Activated naive CD8-positive, alpha-beta T cell treated with anti-CD3 and anti-CD28 coated beads for 36 hours (primary cell): ENCODE measurements around the gene PHC1. TPM values are rescaled to one million over a fixed set of nuclear protein-coding genes. Genes with fewer than 3 reads are reported as not detected.
"Not testable (repeated sequence)": the region's sequence is repeated elsewhere in the genome, so short reads cannot be mapped to it uniquely, and the experiment has no call there.

Experiments
- DNase-seq: peaks from one replicate; pipeline ENCODE4 v3.0.0; 2021
- H3K27ac Mint-ChIP-seq: one replicate; pipeline ENCODE4 v1.8.0; 2022; ENCODE audit warnings: mild to moderate bottlenecking, moderate library complexity, mixed read lengths
- H3K27me3 Mint-ChIP-seq: one replicate; pipeline ENCODE4 v1.8.0; 2022; ENCODE audit warnings: mild to moderate bottlenecking, mixed read lengths
- H3K36me3 Mint-ChIP-seq: one replicate; pipeline ENCODE4 v1.8.0; 2021; ENCODE audit warnings: mild to moderate bottlenecking, mixed read lengths
- H3K4me1 Mint-ChIP-seq: one replicate; pipeline ENCODE4 v1.8.0; 2021; ENCODE audit warnings: mixed read lengths
- H3K4me3 Mint-ChIP-seq: one replicate; pipeline ENCODE4 v1.8.0; 2022; ENCODE audit warnings: mild to moderate bottlenecking, moderate library complexity, mixed read lengths
- H3K9me3 Mint-ChIP-seq: one replicate; pipeline ENCODE4 v1.8.0; 2022; ENCODE audit warnings: mixed read lengths
- total RNA-seq, 2 experiments: library from RNA; stranded (reverse); gene quantifications; one replicate each; pipeline ENCODE4 v1.2.3, GENCODE V29; 2021

Gene PHC1
- total RNA-seq, 2 experiments from 2014 or later: 12.9 to 16.5 TPM

DNA sequence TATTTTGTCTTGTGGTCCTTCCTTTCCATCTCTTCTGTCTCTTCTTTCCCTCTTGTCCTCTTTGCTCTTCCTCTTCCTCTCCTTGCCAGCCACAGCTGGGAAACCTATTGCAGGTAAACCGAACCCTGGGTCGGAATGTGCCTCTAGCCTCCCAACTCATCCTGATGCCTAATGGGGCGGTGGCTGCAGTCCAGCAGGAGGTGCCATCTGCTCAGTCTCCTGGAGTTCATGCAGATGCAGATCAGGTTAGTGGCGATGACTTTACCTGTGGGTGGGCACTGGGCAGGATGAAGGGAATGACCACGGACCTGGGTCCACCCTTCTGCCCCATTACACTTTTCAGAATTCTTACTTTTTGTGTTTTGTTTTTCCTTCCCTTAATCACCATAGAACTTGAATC lies 8.2 kb downstream of the PHC1 start:
- H3K4me1 Mint-ChIP-seq: no peaks in the 10 kb centered on the region
- no peaks in the 10 kb centered on the region for H3K36me3 Mint-ChIP-seq
- DNase-seq: no peak
- no peaks in the 10 kb centered on the region for H3K9me3 Mint-ChIP-seq
- no peak overlapping the region for H3K27ac Mint-ChIP-seq
- H3K27me3 Mint-ChIP-seq: no peaks in the 10 kb centered on the region
- H3K4me3 Mint-ChIP-seq: no peak overlapping the region

DNA sequence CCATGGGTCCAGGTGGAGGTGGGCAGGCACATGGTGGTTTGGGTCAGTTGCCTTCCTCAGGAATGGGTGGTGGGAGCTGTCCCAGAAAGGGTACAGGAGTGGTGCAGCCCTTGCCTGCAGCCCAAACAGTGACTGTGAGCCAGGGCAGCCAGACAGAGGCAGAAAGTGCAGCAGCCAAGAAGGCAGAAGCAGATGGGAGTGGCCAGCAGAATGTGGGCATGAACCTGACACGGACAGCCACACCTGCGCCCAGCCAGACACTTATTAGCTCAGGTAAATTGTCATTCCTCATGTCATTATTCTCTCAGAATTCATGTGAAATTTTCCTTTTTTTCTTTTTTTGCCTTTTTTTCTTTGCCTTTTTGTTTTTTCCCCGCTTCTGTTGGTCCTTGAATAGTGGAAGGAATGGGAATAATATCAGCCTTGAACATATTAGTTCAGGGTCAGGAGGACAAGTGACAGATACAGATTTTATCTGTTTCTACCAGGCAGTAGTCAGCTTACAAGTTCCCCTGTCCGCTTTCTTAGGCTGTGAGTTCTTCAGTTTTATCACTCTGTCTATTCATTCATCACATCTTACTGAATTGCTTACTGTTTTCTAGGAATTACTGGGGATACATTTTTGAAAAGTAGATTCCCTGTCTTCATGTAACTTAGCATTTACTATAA lies 16.5 kb downstream of the PHC1 start:
- H3K27me3 Mint-ChIP-seq, DNase-seq, H3K36me3 Mint-ChIP-seq: not testable (repeated sequence)

DNA sequence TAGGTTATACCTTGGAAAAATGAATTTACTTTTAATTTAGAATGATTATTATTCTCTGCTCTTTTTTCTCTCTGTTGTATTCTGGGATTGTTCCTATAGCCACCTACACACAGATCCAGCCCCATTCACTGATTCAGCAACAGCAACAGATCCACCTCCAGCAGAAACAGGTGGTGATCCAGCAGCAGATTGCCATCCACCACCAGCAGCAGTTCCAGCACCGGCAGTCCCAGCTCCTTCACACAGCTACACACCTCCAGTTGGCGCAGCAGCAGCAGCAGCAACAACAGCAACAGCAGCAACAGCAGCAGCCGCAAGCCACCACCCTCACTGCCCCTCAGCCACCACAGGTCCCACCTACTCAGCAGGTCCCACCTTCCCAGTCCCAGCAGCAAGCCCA lies 18.2 kb downstream of the PHC1 start:
- not testable (repeated sequence) for H3K27me3 Mint-ChIP-seq, H3K36me3 Mint-ChIP-seq, H3K4me1 Mint-ChIP-seq, DNase-seq, H3K9me3 Mint-ChIP-seq, H3K4me3 Mint-ChIP-seq, H3K27ac Mint-ChIP-seq

More for the DNA sequence above, 16.5 kb downstream of the PHC1 start:
- H3K4me3 Mint-ChIP-seq, H3K27ac Mint-ChIP-seq, H3K9me3 Mint-ChIP-seq, H3K4me1 Mint-ChIP-seq: not testable (repeated sequence)

DNA sequence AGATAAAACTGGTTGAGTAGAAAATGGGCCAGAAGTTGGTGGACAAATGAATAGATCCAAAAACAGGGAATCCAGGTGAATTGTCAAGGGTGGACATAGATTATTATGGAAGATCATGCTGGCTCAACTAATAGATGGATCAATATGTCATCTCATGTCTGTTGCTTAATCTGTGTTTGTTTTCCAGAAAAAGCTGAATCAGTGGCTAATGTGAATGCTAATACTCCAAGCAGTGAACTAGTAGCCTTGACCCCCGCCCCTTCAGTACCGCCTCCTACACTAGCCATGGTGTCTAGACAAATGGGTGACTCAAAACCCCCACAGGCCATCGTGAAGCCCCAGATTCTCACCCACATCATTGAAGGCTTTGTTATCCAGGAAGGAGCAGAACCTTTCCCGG lies 19.8 kb downstream of the PHC1 start:
- H3K27ac Mint-ChIP-seq, H3K9me3 Mint-ChIP-seq, DNase-seq, H3K4me3 Mint-ChIP-seq, H3K4me1 Mint-ChIP-seq, H3K36me3 Mint-ChIP-seq, H3K27me3 Mint-ChIP-seq: not testable (repeated sequence)

DNA sequence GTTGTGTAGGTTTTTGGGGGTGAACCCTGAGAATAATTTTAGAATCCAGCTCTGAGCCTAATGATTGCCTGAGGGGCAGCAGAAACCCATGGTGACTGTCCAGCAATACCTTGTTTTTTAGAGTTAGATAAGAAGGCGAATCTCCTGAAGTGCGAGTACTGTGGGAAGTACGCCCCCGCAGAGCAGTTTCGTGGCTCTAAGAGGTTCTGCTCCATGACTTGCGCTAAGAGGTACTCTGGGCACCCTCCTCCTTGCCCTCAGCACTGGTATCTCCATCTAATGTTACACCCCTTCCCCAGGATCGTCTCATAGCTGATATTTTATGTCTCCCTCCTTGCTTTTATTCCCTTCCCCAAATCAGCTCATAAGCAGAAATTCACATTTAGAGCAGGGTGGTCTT lies 22.4 kb downstream of the PHC1 start:
- H3K27ac Mint-ChIP-seq: no peak overlapping the region

DNA sequence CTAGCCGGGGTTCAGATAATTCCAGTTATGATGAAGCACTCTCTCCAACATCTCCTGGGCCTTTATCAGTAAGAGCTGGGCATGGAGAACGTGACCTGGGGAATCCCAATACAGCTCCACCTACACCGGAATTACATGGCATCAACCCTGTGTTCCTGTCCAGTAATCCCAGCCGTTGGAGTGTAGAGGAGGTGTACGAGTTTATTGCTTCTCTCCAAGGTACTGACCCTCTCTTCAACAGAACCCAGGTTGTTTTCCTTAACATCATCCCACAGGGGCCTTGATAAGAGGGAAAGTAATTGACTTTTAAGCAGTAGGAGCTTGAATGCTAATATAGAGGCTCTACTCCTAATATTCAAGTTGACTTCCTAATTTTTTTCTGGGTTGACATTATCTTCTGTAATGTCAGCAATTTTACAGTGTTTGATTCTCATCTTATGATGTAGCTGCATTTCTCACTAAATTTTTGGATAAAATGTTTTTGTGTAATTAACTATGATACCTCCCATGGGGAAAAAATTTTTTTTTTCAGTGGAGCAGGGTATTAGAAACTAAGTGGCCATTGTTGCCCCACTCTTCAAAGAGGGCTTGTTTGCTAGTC lies 23.6 kb downstream of the PHC1 start:
- H3K36me3 Mint-ChIP-seq, H3K27ac Mint-ChIP-seq, H3K4me3 Mint-ChIP-seq: not testable (repeated sequence)

More for the DNA sequence above, 22.4 kb downstream of the PHC1 start:
- Mint-ChIP-seq H3K4me1 (no peaks in the 10 kb centered on the region), H3K9me3 (no peaks in the 10 kb centered on the region), H3K4me3 (no peak overlapping the region), H3K27me3 (no peaks in the 10 kb centered on the region), H3K36me3 (peaks cover 3% of the 10 kb centered on the region)
- no peak for DNase-seq

DNA sequence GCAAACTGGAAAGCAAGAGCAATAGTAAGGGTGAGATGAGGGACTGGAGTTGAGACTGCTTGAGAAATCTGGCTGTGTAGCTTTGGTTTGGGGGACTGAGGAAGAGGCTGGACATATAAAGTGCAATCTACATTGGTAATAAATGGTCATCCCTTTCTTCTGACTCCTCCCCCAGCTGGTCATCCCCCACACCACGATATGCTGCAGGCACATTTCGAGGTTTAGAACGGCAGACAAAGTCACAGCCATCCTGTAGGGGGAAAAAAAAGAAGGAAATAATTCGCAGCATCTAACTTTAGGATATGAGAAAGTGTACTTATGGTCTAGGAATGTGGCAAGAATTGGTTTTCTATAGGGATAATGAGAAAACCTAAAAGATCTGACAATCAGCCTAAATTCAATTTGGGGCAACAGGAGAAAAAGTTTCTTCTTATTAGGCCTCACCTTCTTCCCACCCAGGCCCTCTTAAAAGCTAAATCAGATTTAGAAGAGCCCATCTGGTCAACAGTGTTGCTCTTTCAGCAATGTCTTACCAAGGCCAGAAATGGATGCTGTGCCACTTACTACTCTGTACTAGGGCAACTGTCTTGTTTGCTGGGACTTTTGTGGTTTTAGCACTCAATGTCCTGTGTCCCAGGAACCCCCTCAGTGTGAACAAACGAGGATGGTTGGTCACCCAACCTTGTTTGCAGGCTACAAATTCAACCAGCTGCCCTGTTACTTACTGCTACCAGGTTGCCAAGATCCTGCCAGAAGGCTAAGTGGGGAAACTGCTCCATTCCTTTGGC lies 27.6 kb downstream of the PHC1 start:
- Mint-ChIP-seq H3K4me3 (no peak overlapping the region), H3K9me3 (no peaks in the 10 kb centered on the region), H3K27ac (peak overlapping the region; percentile 22), H3K36me3 (peaks cover 20% of the 10 kb centered on the region), H3K27me3 (no peaks in the 10 kb centered on the region), H3K4me1 (peaks cover 9% of the 10 kb centered on the region)
- no peak for DNase-seq

More for the DNA sequence above, 23.6 kb downstream of the PHC1 start:
- not testable (repeated sequence) for DNase-seq, H3K4me1 Mint-ChIP-seq, H3K27me3 Mint-ChIP-seq, H3K9me3 Mint-ChIP-seq

DNA sequence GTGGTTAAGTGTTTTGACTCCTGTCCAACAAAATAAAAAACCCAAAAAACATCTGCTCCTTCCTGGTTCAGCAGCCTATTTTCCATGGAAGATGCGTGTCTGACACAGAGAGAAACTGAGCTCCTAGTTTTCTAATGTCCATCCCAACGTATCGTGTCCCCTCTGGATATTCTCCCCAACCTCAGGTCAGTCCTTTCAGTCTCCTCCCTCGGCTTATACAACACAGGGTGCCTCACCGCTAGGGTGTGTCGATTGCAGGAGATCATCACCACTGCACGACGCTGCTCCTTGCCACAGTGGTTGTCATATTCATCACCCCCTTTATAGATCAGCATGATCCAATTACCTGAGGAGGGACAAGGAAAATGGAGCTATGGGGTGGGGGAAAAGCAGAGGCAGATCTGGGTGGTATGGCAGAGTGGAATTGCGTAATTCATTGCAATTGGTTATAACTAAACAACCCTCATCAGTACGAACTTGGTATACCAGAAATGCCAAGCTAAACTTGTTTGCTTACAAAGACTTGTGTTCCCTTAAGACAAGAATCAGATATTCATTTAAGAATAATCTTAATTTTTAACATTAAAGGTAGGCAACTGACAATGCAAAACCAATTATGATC lies 29.4 kb downstream of the PHC1 start:
- Mint-ChIP-seq H3K27me3 (no peaks in the 10 kb centered on the region), H3K27ac (peak overlapping the region; percentile 12), H3K36me3 (peaks cover 28% of the 10 kb centered on the region), H3K9me3 (no peaks in the 10 kb centered on the region), H3K4me1 (peaks cover 16% of the 10 kb centered on the region), H3K4me3 (no peak overlapping the region)
- no peak for DNase-seq

DNA sequence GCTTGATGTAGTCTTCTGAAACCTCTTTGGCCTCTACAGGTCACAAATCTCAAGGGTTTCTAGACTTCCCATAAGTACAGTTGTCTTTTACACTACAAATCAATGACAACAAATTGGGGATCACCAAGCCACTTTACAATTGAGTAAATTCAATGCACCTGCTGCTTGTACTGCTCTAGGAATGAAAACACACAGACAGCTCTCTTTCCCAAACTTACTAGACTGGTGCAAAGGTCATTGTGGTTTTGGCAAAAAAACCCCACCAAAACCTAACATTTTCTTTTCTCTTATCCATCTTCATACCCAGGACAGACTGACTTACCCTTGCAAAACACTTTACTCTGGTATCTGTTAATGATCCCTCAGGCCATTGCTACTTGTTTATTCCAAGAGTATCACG lies 32.4 kb downstream of the PHC1 start:
- no peaks in the 10 kb centered on the region for H3K27me3 Mint-ChIP-seq
- H3K4me1 Mint-ChIP-seq: peaks cover 22% of the 10 kb centered on the region
- H3K27ac Mint-ChIP-seq: peak overlapping the region; percentile 78
- no peaks in the 10 kb centered on the region for H3K9me3 Mint-ChIP-seq
- DNase-seq: no peak
- H3K4me3 Mint-ChIP-seq: peak overlapping the region; percentile 100
- H3K36me3 Mint-ChIP-seq: peaks cover 37% of the 10 kb centered on the region

DNA sequence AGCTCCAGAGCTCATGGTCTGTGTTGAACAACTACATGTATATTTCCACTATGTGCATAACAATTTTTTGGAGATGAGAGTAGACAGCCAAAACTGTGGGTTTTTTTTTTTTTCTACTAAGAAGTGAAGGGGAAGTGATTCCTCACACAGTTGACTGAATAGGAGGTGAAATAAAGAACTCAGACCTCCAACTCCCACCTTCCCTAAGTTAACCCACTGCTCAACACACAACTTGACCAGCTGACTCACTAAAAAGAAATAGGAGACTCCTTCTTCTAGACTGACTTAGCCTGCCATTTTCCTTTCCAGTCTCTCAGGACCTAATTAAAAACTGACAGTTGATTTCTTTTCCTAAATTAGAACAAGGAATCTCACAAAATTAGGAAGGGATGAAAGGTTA lies 33.4 kb downstream of the PHC1 start:
- DNase-seq: no peak
- no peaks in the 10 kb centered on the region for H3K27me3 Mint-ChIP-seq
- H3K4me3 Mint-ChIP-seq: peak overlapping the region; percentile 100
- peaks cover 40% of the 10 kb centered on the region for H3K36me3 Mint-ChIP-seq
- H3K9me3 Mint-ChIP-seq: peaks cover 3% of the 10 kb centered on the region
- H3K27ac Mint-ChIP-seq: peak overlapping the region; percentile 50
- peaks cover 31% of the 10 kb centered on the region for H3K4me1 Mint-ChIP-seq

DNA sequence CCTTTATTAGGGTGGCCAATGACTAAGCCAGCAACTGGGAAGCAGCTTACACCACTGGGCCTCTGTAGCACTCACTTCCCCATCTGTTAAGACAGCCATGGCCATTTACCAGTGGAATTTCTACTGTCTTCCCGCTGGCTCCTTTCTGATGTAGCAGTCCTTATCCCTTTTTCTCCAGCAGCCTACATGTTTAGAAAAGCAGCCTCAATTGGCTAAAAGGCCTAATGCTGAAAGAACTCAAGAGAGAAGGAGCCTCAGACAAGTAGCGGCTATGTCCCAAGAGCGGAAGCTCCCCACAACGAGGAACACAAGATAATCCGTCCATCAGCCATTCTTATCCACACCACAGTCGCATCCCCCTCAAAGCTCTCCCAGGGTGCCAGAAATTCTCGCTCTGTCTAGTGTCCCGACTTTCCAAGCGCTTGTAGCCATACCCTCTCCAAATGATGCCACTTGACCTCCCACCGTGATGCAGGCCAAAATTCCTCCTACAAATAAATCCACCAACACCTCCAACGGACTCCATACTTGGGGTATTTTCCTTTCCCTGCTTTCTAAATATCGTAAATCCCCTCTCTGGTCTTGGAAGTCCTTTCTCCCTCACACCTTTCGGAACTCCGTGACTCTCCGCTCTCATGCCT lies 34.5 kb downstream of the PHC1 start:
- Mint-ChIP-seq H3K27me3 (no peaks in the 10 kb centered on the region), H3K27ac (peak overlapping the region; percentile 98), H3K9me3 (peaks cover 8% of the 10 kb centered on the region), H3K4me1 (peaks cover 42% of the 10 kb centered on the region), H3K4me3 (peak overlapping the region; percentile 100), H3K36me3 (peaks cover 47% of the 10 kb centered on the region)
- no peak for DNase-seq

DNA sequence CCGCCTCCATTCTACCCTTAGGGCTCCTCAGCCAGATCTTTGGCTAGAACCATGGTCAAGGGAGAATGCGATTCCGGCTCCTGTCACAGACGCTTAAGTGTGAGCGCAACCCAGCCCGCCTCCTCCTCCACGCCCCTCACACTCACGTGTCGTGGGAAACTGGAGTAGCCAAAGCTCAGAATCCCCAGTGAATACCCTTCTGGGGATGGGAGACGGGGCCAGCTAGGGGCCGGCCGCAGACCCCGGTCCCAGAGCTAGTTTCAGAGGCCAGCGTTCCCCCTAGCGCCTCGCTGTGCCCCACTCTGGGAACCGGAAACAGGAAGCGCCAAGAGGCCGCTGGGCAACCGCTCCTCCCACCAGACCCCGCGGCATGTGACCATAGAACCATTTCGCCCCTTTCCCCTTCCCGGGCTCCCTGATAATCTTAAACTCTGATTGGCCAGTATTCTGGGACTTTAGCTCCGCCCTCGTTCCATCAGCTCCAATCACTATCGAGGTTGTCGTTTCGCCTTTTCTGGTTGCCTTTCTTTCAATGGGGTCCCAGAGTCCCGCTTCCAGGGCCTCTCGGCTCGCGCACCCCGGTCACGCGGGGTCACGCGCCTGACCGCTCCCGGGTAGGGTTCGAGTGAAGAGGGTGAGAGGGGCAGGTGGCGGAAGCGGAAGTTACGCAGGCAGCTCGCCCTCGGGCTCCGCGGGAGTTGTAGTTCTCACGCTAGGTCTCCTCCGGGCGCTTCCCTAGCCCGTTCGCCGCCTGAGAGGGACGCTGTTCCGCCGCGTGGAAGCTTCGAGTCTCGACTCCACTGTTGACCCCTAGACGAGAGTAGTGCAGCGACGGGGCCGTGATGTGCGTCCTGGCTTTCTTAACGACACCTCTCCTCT lies 35.3 kb downstream of the PHC1 start, which contains the start of gene M6PR:
M6PR (minus strand) TSS at position 304 of the 879 bp plus-strand sequence. CDS start 3,241 bp downstream, outside the sequence.
- H3K9me3 Mint-ChIP-seq: peaks cover 8% of the 10 kb centered on the region
- peaks cover 49% of the 10 kb centered on the region for H3K4me1 Mint-ChIP-seq

DNA sequence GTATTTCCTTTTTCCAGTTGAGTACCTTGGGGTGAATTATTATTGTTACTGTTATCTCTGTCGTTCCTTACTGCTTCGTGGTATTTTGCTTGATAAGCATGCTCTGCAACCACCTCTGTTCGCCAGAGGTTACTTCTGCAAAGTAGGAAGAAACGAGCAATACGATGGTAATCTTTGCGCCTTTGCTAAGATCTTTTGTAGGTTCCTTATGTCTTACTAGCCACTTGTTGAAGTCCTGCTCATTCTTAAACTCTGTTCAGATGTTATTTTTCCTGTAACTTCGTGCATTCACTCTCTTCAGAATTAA lies 35.9 kb downstream of the PHC1 start:
- Mint-ChIP-seq H3K36me3 (peaks cover 53% of the 10 kb centered on the region), H3K4me3 (peak overlapping the region; percentile 100), H3K4me1 (peaks cover 50% of the 10 kb centered on the region), H3K9me3 (peaks cover 8% of the 10 kb centered on the region), H3K27me3 (no peaks in the 10 kb centered on the region), H3K27ac (peak overlapping the region; percentile 98)
- no peak for DNase-seq

More for the DNA sequence above, 35.3 kb downstream of the PHC1 start, which contains the start of gene M6PR:
- Mint-ChIP-seq H3K27me3 (no peaks in the 10 kb centered on the region), H3K27ac (peak within 1 kb of the TSS; percentile 98), H3K36me3 (peaks cover 51% of the 10 kb centered on the region), H3K4me3 (peak within 1 kb of the TSS; percentile 100)
- peak; percentile 96 for DNase-seq
